Type B pancreatic cell (in vitro differentiated cells): ENCODE measurements around the gene LYPD3. TPM values are rescaled to one million over a fixed set of nuclear protein-coding genes. Genes with fewer than 3 reads are reported as not detected.
"Not testable (repeated sequence)": the region's sequence is repeated elsewhere in the genome, so short reads cannot be mapped to it uniquely, and the experiment has no call there.

Experiments used
- DNase-seq: peaks from one replicate; pipeline ENCODE4 v3.0.0; 2021; ENCODE audit warnings: mixed read lengths; ENCODE audit not compliant: unreplicated experiment; ENCODE audit errors: extremely low spot score
- H3K27ac Mint-ChIP-seq: 2 replicates; pipeline ENCODE4 v1.8.0; 2021; ENCODE audit warnings: mild to moderate bottlenecking, mixed read lengths
- H3K27me3 Mint-ChIP-seq: 2 replicates; pipeline ENCODE4 v1.8.0; 2021; ENCODE audit warnings: mixed read lengths
- H3K36me3 Mint-ChIP-seq: 2 replicates; pipeline ENCODE4 v1.8.0; 2021; ENCODE audit warnings: mixed read lengths
- H3K4me1 Mint-ChIP-seq: one replicate; pipeline ENCODE4 v1.8.0; 2021; ENCODE audit warnings: mixed read lengths; ENCODE audit not compliant: unreplicated experiment
- H3K4me3 Mint-ChIP-seq: 2 replicates; pipeline ENCODE4 v1.8.0; 2021; ENCODE audit warnings: mild to moderate bottlenecking, mixed read lengths
- H3K9me3 Mint-ChIP-seq: 2 replicates; pipeline ENCODE4 v1.8.0; 2021; ENCODE audit warnings: mixed read lengths
- CTCF ChIP-seq: fragments of 200-600 bp; sonication (generic); conservative IDR thresholded peaks from 2 replicates; pipeline ENCODE4 v1.5.0; 2021; ENCODE audit warnings: antibody characterized with exemption, mild to moderate bottlenecking
- total RNA-seq: library from RNA; stranded (reverse); gene quantifications from 2 replicates; pipeline ENCODE4 v1.2.1, GENCODE V29; 2021; ENCODE audit warnings: low replicate concordance

The LYPD3 gene
- total RNA-seq, 1 donor from 2014 or later = 13.3 TPM

GRCh38 chr19:43444531-43445287 is 20.7 kb downstream of the LYPD3 start:
- no peak for DNase-seq
- H3K27ac Mint-ChIP-seq = no peak overlapping the region
- peaks cover 4% of the 10 kb centered on the region for H3K4me1 Mint-ChIP-seq
- TF ChIP-seq CTCF = no peak
- no peaks in the 10 kb centered on the region for H3K36me3 Mint-ChIP-seq
- peaks cover 13% of the 10 kb centered on the region for H3K27me3 Mint-ChIP-seq
- no peak overlapping the region for H3K4me3 Mint-ChIP-seq
- H3K9me3 Mint-ChIP-seq = no peaks in the 10 kb centered on the region

GRCh38 chr19:43444091-43444490 is 21.3 kb downstream of the LYPD3 start:
- not testable (repeated sequence) for H3K36me3 Mint-ChIP-seq, H3K4me3 Mint-ChIP-seq, H3K4me1 Mint-ChIP-seq, H3K9me3 Mint-ChIP-seq, DNase-seq, H3K27ac Mint-ChIP-seq
- H3K27me3 Mint-ChIP-seq = peaks cover 13% of the 10 kb centered on the region

- H3K27me3 Mint-ChIP-seq = peaks cover 10% of the 10 kb centered on the region
- no peak for TF ChIP-seq CTCF
- H3K27ac Mint-ChIP-seq = no peak overlapping the region
Measured at GRCh38 chr19:43441716-43442115, 23.7 kb downstream of the LYPD3 start.

GRCh38 chr19:43439709-43440063 is 25.7 kb downstream of the LYPD3 start:
- Mint-ChIP-seq H3K27me3 (peaks cover 10% of the 10 kb centered on the region), H3K4me3 (no peak overlapping the region), H3K36me3 (no peaks in the 10 kb centered on the region), H3K4me1 (no peaks in the 10 kb centered on the region), H3K9me3 (no peaks in the 10 kb centered on the region), H3K27ac (no peak overlapping the region)
- no peak for DNase-seq
- TF ChIP-seq CTCF = no peak

More at GRCh38 chr19:43441716-43442115, 23.7 kb downstream of the LYPD3 start:
- Mint-ChIP-seq H3K9me3 (no peaks in the 10 kb centered on the region), H3K4me3 (no peak overlapping the region), H3K36me3 (no peaks in the 10 kb centered on the region), H3K4me1 (no peaks in the 10 kb centered on the region)
- DNase-seq = no peak

GRCh38 chr19:43439032-43439708 is 26.2 kb downstream of the LYPD3 start:
- Mint-ChIP-seq H3K4me3 (no peak overlapping the region), H3K4me1 (no peaks in the 10 kb centered on the region), H3K27me3 (peaks cover 10% of the 10 kb centered on the region), H3K9me3 (no peaks in the 10 kb centered on the region), H3K27ac (no peak overlapping the region), H3K36me3 (no peaks in the 10 kb centered on the region)
- DNase-seq = no peak
- TF ChIP-seq CTCF = no peak

GRCh38 chr19:43438291-43439031 is 26.9 kb downstream of the LYPD3 start:
- no peak for TF ChIP-seq CTCF
- Mint-ChIP-seq H3K4me3 (no peak overlapping the region), H3K27me3 (peaks cover 10% of the 10 kb centered on the region)

More at GRCh38 chr19:43438291-43439031, 26.9 kb downstream of the LYPD3 start:
- Mint-ChIP-seq H3K27ac (no peak overlapping the region), H3K36me3 (no peaks in the 10 kb centered on the region), H3K4me1 (no peaks in the 10 kb centered on the region), H3K9me3 (no peaks in the 10 kb centered on the region)
- DNase-seq = no peak
